NCI-H1694 (cell line): ENCODE measurements around the gene CACNA1A.
"Not testable (repeated sequence)": the region's sequence is repeated elsewhere in the genome, so short reads cannot be mapped to it uniquely, and the experiment has no call there.

ENCODE experiments used
- DNase-seq: peaks from one replicate; lab custom pipeline; 2025; lab: John Stamatoyannopoulos, UW

CACNA1A gene

DNA sequence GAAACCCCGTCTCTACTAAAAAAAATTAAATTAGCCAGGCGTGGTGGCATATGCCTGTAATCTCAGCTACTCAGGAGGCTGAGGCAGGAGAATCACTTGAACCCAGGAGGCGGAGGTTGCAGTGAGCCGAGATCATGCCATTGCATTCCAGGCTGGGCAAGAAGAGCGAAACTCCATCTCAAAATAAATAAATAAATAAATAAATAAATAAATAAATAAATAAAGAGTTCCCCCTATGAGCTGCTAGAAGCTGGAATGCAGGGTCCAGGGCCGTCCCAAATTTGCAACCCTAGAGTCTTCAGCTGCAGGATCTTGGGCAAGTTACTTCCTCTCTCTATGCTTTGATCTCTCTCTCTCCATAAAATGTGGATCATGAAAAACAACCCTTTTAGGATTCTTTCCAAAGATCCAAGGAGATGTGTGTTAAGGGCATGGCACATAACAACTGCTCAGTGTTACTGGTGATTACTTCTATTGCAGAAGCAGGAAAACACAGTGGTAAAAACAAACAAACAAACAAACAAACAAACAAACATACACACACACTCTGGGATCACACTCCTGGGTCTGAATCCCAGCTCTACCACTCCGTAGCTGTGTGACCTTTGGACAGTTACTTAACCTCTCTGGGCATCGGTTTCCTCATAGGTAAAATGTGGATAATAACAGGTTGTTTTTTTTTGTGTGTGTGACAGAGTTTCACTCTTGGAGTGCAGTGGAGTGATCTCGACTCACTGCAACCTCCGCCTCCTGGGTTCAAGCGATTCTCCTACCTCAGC, 78.8 kb downstream of the CACNA1A start:
- DNase-seq = no peak

DNA sequence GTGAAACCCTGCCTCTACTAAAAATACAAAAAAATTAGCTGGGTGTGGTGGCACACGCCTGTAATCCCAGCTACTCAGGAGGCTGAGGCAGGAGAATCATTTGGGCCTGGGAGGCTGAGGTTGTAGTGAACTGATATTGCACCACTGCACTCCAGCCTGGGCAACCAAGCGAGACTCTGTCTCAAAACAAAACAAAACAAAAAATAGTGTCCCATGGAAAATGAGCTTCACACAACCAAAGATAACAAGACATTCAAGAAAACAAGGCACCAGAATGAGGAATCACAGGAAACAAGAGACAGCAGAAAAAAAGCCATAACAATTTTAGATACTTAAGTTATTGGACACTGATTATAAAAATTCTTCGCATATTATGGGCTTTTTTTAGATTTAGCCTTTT, 80.4 kb downstream of the CACNA1A start:
- DNase-seq = not testable (repeated sequence)

DNA sequence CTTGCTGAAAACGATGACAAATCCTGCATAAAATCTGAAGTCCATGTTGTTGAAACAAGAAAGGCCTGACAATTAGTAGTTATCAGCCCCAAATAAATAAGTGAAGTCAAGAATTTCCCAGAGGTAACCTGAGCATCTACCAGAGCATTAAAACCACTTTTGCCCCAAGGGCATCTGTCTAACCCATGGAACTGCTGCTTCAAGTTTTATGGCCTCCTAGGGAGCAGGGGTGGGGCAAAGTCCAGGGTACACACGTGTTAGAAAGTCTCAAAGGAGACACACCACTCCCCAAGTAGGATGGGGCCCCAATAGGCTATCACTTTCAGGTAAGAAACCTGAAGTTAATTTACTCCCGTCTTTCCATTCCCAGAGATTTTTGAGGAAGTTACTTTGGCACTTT, 81.1 kb downstream of the CACNA1A start:
- DNase-seq = no peak

DNA sequence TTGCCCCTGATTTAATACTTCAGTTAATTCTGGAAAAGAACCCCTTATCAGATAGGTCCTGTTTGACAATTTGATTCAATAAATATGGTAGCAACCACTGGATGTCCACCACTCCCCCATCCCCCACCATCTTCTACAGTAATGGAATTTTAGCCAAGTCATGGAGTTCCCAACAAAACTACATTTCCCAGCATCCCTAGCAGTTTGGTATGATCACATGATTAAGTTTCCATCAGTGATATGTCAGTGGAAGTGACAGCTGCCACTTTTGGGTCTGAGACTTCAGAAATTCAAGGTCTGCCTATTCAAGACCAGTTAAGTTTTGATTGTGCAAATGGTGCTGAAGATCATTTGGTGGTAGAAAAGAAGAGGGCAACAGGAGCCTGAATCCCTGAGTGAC, 85.5 kb downstream of the CACNA1A start:
- DNase-seq = no peak

DNA sequence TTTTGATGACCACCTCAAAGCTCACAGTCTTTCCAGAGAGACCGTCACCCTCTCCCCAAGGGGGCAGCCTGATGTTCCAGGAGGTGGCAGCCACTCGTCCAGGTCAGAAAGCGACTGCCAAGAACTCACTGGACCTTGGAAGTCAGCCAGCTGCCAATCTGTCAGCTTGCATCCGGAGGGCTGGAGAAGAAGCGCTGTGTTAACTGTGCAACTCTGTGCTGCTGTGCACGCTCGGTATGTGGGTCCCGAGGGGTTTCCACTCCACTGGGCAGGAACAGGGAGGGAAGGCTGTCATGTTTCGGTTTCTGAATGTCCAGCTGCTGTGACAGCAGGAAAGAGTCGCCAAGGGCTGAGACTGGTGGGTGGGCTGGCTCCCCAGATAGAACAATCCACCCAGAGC, 89.2 kb downstream of the CACNA1A start:
- DNase-seq = no peak

DNA sequence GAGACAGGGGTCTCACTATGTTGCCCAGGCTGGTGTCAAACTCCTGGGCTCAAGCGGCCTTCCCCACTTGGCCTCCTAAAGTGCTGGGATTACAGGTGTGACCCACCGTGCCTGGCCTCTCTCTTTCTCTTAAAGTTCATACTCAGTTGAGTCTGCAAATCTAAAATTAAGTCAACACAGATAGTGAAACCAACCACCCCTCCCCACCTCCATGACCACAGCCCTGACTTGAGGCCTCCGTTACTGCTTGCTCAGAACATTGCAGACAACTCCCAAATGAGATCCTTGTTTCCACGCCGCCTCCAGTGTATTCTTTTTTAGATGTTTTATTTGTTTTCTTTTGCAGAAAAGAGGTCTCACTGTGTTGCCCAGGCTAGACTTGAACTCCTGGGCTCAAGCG, 94.4 kb downstream of the CACNA1A start:
- no peak for DNase-seq

DNA sequence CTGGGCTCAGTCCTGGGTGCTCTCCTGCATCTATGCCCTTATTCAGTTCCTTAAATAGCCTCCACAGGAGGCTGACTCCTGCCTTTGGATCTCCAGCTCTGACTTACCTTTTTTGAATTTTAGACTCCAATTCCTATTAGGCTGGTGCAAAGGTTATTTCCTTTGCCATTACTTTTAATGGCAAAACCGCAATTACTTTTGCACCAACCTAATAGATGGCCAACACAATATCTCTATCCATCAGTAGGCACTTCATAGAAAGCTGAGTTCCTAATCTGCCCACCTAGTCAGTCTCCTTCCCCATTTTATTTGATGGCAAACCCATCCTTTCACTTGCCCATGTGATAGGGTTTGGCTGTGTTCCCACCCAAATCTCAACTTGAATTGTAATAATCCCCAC, 95.3 kb downstream of the CACNA1A start:
- DNase-seq = no peak

DNA sequence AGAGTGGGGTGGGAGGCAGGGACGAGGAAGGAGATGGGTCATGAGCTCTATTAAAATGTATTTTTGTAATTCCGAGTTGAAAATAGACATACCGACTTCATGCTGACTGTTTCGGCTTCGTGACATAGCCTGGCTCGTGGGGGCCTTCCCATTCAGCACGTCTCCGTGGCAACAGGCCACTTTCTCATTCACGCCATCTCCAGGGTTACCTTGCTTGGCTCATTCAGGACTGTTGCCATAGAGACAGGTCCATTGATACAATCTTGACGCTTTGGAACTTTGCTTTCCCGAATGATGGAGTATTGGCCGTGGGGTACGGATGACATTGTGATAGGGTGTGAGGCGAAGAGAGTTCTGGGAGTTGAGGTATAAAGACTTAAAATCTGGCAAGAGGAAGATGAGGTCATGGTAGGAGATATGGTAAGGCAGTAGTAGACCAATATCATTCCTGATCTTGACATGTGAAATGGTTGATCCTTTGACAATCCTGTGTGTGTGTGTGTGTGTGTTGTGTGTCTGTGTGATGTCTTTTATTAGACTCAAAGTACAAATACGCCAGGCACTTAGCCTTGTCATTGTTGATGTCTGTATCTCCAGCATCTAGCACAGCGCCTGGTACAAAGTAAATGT, 97.3 kb downstream of the CACNA1A start:
- DNase-seq = no peak

DNA sequence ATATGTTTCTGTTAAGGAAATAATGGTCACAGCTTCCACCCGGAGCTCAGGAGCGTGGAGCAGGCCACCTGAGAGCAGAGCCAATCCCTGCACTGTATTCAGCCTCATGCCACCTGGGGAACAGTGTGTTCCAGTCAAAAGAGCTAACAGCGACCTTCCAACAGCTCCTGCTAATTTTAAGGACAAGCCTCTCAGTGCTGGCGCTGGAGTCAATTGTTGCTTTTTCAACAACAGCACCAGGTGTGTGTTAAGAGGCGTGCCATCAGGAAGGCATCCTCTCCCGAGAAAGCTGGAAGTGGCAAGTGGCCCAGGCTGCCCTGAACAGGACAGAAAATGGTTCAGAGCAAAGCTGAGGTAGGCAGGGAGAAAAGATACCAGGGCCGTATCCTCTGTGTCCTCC, 102.0 kb downstream of the CACNA1A start:
- DNase-seq = no peak

DNA sequence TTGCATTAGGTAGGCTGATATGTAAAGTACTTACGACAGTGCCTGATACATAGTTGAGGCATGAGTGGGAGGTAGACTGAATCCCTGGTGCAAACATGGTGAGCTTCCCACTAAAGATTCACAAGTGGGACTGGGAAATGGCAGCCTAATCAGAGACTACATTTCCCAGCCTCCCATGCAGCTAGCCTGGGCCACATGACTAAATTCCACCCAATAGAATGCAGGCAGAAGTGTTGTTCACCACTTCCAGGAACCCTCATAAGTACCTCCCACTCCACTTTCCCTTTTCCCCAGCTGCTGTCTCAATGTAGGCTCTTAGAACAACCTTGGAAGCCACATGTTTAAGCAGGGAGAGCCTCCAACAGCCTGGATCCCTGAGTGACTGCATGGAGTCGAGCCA, 104.9 kb downstream of the CACNA1A start:
- DNase-seq = no peak

DNA sequence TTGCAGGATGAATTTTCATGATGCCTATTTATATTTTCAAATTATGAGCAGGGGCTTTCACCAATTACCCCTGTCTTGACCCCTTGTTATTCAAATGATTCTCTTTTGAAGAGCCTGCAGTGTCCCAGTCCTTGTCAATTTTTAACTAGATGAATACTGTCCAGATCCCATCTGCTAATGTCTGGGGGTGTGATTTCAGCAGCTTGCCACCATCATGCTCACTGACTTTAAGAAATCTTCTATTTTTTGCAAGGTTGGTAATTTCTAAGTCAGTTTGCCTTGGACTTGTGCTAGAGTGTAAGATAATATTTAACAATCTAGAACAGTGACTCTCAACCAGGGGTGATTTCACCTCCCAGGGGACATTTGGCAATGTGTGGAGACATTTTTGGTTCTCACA, 106.0 kb downstream of the CACNA1A start:
- DNase-seq = no peak

DNA sequence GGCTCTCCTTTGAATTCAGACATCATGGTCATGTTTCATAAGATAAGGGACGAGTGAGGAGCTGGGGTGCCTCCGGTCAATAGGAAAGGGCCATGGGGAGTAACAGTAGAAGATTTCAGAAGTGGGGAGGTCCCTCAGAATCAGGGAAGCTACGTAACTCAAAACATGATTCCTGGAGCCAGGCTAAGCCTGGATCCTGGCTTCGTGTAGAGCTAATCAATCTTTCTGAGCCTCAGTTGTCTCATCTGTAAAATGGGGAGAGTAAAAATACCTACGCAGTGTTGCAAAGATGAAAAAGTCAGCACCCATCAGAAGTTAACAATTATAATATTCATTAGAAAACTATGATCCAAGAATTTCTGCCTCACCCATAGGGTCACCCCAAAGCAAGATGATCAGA, 106.5 kb downstream of the CACNA1A start:
- no peak for DNase-seq

DNA sequence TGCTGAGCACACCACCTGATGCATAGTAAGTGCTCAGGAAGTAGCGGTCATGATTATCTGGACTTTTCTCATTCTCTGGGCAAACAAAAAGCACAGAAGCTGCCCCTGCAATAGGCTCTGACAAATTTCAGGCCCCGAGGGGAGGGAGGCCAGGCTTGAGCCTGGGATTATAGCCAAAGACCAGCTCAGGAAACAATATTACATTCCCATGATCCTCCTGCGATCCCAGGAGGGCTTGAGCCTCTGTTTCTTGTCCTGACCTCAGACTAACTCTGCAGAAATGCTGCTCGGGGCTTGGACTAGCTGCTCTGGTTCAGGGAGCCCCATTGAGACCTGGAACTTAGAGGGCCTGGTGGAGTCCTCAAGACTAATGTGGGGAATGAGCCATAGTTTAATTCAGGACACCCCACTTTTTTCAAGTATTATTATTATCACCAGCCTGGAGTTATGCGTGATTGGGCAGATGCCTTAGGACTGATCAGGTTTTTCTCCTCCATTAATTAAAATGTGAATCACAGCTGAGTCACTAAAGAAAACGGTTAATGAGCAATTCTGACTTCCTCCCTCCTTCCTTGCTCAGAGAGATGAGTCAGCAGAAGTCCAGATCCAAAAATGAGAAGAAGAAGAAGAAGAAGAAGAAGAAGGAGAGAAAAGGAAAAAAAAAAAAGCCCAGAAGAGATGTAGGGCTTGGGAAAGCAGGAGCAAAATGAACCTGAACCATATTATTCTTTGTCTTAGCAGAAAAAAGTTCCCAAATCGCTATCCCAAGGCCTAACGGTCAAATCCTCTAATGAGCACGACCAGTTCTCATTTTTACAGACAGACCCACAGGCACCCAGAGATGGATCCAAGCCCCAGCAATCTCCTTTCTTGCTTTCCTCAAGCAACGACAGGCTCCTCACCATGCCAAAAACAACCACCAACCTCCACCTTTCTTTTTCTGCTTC, 107.2 kb downstream of the CACNA1A start:
- no peak for DNase-seq

DNA sequence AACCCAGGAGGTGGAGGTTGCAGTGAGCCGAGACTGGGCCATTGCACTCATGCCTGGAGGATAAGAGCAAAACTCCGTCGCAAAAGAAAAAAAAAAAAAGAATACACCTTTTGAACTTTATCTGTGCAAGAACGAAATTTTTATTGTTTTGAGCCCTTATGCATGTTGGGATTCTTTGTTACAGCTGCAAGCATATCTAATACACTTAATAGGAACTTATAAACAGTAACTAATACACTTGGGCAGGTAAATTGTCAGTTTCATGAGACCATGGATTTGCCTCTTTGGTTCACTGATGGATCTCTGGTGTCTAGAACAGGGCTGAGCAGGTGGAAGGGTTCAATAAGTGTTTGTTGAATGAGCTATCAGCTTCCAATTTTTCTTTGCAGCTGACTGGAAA, 108.1 kb downstream of the CACNA1A start:
- no peak for DNase-seq

DNA sequence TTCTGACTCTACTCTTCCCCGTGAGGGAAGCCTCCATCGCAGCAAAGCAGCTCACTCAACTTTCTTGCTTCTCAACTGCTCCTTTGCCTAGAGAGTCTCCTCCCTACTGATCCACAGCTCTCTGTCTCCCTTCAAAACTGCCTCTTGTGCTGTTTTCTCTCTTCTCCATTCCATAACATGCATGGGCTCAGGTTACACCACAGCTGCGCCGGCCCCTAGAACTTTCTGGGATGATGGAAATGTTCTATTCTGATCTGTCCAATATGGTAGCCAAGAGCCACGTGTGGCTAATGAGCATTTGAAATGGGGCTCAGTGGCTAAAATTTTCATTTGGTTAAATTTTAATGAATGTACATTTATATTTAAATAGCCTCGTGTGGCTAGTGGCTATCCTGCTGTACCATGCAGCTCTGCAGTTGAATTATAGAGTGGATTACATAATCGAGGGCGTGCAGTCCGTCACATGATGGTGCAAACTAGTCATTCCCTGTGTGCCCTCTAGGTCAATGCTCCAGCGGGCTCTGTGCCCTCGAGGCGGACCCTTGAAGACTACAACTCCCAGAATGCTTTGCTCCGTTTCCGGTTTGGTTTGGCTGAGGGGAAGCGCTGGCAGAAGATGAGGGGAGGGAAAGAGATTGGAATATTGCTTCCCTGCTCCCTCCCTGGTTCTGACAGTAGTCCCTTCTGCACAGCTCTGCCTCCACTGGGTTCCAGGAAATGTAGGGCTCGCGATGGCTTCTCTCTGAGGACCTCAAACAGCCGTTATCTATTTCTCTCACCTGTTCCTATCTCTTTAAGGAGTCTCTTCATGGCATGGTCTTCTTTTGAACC, 109.8 kb downstream of the CACNA1A start:
- DNase-seq = no peak

DNA sequence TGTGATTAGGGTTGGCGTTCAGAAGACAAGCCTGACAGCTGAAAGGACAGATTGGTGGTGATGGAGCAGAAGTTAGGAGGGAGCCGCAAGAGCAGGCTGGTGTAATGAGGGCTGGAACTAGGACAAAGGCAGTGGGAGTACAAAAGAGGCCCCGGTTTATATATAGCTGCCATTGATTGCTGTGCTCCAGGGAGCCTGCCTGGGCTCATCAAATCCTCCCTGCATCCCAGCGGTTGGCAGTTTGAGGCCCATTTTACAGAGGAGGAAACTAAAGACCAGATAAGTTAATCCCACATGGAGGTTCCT, 123.7 kb downstream of the CACNA1A start:
- DNase-seq = no peak

DNA sequence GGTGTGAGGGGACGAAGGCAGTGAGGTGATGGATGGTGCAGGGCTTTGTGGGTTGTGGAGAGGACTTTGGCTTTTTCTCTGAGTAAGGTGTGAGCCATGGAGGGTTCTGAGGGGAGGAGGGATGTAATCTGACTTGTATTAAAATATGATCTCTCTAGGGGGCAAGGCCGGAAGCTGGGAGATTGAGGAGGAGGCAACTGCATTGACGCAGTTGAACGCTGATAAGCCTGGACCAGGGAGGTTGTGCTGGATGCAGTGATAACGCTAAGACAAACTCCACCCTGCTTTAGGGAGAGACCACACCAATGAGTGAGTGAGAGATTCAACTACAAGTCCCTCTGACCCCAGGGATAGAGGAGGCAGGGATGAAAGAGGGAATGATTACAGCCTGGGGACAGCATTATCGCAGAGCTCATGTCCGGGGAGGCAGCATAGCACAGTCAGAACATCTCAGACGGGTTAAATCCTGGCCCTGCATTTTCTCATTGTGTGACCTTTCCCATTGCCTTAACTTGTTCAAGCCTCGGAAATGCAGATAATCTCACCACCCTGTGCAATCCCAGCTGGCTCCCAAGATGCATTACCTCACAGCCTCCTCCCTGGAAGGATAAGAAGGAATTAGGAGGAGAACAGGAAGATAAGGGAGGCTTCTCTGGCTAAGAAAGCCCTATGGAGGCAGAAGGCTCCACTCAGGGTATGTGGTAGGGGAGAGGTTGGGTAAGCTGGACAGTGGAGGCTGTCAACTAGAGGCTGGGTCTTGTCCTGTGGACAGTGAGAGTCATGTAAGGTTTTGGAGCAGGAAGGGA, 124.2 kb downstream of the CACNA1A start:
- no peak for DNase-seq

DNA sequence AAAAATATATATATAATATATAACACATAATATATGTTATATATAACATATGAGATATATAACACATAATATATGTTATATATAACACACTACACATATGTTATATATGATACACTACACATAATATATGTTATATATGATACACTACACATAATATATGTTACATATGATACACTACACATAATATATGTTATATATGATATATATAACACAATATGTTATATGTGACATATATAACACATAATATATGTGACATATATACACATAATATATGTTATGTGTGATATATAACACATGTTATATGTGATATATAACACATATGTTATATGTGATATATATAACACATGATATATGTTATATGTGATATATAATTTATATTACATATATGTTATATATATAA, 129.7 kb downstream of the CACNA1A start:
- no peak for DNase-seq

DNA sequence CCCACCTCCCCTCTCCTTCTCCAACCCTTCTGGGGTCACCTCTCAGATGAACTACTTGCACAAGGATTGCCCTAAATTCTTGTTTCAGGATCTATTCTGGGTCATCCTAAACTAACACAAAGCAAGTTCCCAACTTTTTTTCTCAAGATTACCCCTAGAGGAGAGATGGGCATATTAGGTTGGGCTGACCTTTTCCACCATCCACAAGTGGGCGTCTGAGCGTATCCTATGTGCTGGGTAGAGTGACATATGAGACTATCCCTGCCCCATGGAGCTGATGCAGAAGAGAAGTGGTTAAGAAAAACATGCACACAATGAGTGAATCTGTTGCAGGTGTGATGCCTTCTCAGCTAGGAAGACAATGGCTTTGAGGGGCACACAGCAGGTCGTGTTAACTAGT, 132.7 kb downstream of the CACNA1A start:
- no peak for DNase-seq

DNA sequence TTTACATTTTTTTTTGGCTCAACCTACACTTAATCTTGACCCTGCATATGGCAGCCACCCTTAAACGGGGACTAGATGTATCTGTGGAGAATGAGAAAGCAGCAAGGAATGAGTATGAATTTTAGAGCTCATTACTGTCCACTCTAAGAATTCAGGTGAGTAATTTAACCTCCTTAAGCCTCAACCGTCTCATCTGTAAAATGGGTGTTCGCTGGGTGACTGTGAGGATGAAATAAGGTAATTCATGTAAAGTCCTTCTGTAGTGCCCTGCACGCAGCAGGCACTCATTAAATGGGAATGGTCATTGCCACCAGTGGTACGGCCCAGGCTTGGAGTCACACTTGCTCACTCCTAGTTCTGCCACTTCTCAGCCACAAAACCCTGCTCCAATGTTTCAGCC, 135.3 kb downstream of the CACNA1A start:
- DNase-seq = no peak

DNA sequence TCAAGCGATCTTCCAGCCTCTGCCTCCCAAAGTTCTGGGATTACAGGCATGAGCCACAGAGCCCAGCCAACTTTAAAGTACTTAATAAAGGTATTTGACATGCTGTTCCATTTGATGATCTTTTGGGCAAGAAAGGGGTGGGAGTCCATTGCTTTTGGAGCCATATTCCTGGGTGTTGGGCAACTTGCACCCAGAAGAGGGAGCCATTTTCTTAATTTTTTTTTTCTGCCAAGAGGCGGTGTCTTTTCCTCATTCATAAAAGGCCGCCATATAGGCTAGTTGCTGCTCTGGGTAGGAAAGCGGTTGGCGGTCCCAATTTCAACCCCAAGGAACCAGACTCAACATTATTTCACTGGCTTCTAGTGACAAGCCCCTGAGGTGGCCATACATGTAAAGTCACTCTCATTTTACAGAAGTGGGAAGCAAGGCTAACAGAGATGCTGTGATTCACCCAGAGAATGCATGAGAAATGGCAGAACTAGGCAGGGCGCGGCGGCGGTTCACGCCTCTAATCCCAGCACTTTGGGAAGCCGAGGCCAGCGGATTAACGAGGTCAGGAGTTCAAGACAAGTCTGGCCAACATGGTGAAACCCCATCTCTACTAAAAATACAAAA, 139.6 kb downstream of the CACNA1A start:
- peak; percentile 2 for DNase-seq
